ENCODE data around the gene ANKRD6. TPM values are rescaled to one million over a fixed set of nuclear protein-coding genes. Genes with fewer than 3 reads are reported as not detected.

Gene ANKRD6
- total RNA-seq, 1 experiment from 2014 or later, result 13.9 TPM

DNA sequence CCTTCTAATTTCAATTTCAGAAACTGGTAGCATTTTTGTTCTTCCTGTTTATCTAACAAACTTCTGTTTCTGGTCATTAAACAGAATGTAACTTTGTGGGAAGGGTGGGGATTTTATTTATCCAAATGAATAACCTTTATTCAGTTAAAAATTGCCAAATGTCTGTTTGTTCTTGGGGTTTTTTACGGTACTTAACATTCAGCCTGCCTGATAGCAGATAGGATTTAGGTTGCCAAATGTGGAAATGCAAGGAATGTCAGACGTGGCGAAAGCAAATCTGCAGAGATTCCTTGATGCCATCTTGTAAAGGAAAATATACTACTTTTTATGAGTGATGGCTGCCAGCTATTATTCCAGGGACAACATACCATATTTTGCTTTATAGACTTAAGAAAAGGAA lies 109.9 kb downstream of the ANKRD6 start (continued):
- TF ChIP-seq RELA (CRISPR knock-in tag; IDR thresholded peaks at IDR 0.05; ENCODE audit: borderline replicate concordance), result no peak
- TF ChIP-seq, protein P1, sequence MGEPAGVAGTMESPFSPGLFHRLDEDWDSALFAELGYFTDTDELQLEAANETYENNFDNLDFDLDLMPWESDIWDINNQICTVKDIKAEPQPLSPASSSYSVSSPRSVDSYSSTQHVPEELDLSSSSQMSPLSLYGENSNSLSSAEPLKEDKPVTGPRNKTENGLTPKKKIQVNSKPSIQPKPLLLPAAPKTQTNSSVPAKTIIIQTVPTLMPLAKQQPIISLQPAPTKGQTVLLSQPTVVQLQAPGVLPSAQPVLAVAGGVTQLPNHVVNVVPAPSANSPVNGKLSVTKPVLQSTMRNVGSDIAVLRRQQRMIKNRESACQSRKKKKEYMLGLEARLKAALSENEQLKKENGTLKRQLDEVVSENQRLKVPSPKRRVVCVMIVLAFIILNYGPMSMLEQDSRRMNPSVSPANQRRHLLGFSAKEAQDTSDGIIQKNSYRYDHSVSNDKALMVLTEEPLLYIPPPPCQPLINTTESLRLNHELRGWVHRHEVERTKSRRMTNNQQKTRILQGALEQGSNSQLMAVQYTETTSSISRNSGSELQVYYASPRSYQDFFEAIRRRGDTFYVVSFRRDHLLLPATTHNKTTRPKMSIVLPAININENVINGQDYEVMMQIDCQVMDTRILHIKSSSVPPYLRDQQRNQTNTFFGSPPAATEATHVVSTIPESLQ (CRISPR knock-in tag; IDR thresholded peaks at IDR 0.05), result no peak
- no peak for TF ChIP-seq IRF2 (CRISPR knock-in tag; IDR thresholded peaks at IDR 0.05; ENCODE audit: borderline replicate concordance, low read depth)
- TF ChIP-seq CREB1 (CRISPR knock-in tag; IDR thresholded peaks at IDR 0.05), result no peak
- no peak for TF ChIP-seq USF1 (CRISPR knock-in tag; IDR thresholded peaks at IDR 0.05)
- no peak for TF ChIP-seq ZNF232 (CRISPR knock-in tag; IDR thresholded peaks at IDR 0.05)
- TF ChIP-seq, protein P2, sequence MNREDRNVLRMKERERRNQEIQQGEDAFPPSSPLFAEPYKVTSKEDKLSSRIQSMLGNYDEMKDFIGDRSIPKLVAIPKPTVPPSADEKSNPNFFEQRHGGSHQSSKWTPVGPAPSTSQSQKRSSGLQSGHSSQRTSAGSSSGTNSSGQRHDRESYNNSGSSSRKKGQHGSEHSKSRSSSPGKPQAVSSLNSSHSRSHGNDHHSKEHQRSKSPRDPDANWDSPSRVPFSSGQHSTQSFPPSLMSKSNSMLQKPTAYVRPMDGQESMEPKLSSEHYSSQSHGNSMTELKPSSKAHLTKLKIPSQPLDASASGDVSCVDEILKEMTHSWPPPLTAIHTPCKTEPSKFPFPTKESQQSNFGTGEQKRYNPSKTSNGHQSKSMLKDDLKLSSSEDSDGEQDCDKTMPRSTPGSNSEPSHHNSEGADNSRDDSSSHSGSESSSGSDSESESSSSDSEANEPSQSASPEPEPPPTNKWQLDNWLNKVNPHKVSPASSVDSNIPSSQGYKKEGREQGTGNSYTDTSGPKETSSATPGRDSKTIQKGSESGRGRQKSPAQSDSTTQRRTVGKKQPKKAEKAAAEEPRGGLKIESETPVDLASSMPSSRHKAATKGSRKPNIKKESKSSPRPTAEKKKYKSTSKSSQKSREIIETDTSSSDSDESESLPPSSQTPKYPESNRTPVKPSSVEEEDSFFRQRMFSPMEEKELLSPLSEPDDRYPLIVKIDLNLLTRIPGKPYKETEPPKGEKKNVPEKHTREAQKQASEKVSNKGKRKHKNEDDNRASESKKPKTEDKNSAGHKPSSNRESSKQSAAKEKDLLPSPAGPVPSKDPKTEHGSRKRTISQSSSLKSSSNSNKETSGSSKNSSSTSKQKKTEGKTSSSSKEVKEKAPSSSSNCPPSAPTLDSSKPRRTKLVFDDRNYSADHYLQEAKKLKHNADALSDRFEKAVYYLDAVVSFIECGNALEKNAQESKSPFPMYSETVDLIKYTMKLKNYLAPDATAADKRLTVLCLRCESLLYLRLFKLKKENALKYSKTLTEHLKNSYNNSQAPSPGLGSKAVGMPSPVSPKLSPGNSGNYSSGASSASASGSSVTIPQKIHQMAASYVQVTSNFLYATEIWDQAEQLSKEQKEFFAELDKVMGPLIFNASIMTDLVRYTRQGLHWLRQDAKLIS (CRISPR knock-in tag; IDR thresholded peaks at IDR 0.05; ENCODE audit: borderline replicate concordance), result no peak
- TF ChIP-seq, protein P3, sequence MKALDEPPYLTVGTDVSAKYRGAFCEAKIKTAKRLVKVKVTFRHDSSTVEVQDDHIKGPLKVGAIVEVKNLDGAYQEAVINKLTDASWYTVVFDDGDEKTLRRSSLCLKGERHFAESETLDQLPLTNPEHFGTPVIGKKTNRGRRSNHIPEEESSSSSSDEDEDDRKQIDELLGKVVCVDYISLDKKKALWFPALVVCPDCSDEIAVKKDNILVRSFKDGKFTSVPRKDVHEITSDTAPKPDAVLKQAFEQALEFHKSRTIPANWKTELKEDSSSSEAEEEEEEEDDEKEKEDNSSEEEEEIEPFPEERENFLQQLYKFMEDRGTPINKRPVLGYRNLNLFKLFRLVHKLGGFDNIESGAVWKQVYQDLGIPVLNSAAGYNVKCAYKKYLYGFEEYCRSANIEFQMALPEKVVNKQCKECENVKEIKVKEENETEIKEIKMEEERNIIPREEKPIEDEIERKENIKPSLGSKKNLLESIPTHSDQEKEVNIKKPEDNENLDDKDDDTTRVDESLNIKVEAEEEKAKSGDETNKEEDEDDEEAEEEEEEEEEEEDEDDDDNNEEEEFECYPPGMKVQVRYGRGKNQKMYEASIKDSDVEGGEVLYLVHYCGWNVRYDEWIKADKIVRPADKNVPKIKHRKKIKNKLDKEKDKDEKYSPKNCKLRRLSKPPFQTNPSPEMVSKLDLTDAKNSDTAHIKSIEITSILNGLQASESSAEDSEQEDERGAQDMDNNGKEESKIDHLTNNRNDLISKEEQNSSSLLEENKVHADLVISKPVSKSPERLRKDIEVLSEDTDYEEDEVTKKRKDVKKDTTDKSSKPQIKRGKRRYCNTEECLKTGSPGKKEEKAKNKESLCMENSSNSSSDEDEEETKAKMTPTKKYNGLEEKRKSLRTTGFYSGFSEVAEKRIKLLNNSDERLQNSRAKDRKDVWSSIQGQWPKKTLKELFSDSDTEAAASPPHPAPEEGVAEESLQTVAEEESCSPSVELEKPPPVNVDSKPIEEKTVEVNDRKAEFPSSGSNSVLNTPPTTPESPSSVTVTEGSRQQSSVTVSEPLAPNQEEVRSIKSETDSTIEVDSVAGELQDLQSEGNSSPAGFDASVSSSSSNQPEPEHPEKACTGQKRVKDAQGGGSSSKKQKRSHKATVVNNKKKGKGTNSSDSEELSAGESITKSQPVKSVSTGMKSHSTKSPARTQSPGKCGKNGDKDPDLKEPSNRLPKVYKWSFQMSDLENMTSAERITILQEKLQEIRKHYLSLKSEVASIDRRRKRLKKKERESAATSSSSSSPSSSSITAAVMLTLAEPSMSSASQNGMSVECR (CRISPR knock-in tag; IDR thresholded peaks at IDR 0.05; ENCODE audit: borderline replicate concordance), result no peak

- Mint-ChIP-seq H3K4me1 (0 out of 2 replicates have a peak, but pooled peaks cover 5% of the 10 kb centered on the region), H3K9me3 (no peaks in the 10 kb centered on the region), H3K36me3 (no peaks in the 10 kb centered on the region), H3K4me3 (no peak overlapping the region), H3K27ac (no peak overlapping the region), H3K27me3 (ENCODE audit: low read depth) (no peaks in the 10 kb centered on the region)
- ChIA-PET POLR2A (no interaction called here), CTCF (interaction anchor here (0.6 kb wide), 1 partner anchor 57 kb away, joined by 3 read pairs; no protein-coding TSS in a partner anchor)
- peak; percentile 72 for ATAC-seq
- peak; percentile 32 for DNase-seq (ENCODE audit: low spot score)
- TF ChIP-seq ATF3 (CRISPR knock-in tag; conservative IDR thresholded peaks at IDR 0.05) (no peak), E2F4 (CRISPR knock-in tag; IDR thresholded peaks at IDR 0.05; ENCODE audit: borderline replicate concordance, low read depth) (no peak), OVOL2 (CRISPR knock-in tag; IDR thresholded peaks at IDR 0.05; ENCODE audit: borderline replicate concordance) (no peak), ZNF671 (CRISPR knock-in tag; IDR thresholded peaks at IDR 0.05) (no peak), NFYB (CRISPR knock-in tag; conservative IDR thresholded peaks at IDR 0.05; ENCODE audit: low read depth) (no peak), GRHL2 (CRISPR knock-in tag; IDR thresholded peaks at IDR 0.05; ENCODE audit: insufficient replicate concordance, severe bottlenecking) (no peak), ZBTB21 (CRISPR knock-in tag; IDR thresholded peaks at IDR 0.05; ENCODE audit: borderline replicate concordance) (no peak)
- TF ChIP-seq, protein P4, sequence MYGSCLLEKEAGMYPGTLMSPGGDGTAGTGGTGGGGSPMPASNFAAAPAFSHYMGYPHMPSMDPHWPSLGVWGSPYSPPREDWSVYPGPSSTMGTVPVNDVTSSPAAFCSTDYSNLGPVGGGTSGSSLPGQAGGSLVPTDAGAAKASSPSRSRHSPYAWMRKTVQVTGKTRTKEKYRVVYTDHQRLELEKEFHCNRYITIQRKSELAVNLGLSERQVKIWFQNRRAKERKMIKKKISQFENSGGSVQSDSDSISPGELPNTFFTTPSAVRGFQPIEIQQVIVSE (CRISPR knock-in tag; IDR thresholded peaks at IDR 0.05; ENCODE audit: borderline replicate concordance), result no peak
- TF ChIP-seq, protein P5, sequence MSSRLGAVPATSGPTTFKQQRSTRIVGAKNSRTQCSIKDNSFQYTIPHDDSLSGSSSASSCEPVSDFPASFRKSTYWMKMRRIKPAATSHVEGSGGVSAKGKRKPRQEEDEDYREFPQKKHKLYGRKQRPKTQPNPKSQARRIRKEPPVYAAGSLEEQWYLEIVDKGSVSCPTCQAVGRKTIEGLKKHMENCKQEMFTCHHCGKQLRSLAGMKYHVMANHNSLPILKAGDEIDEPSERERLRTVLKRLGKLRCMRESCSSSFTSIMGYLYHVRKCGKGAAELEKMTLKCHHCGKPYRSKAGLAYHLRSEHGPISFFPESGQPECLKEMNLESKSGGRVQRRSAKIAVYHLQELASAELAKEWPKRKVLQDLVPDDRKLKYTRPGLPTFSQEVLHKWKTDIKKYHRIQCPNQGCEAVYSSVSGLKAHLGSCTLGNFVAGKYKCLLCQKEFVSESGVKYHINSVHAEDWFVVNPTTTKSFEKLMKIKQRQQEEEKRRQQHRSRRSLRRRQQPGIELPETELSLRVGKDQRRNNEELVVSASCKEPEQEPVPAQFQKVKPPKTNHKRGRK (CRISPR knock-in tag; IDR thresholded peaks at IDR 0.05; ENCODE audit: borderline replicate concordance), result no peak
- TF ChIP-seq, protein P6, sequence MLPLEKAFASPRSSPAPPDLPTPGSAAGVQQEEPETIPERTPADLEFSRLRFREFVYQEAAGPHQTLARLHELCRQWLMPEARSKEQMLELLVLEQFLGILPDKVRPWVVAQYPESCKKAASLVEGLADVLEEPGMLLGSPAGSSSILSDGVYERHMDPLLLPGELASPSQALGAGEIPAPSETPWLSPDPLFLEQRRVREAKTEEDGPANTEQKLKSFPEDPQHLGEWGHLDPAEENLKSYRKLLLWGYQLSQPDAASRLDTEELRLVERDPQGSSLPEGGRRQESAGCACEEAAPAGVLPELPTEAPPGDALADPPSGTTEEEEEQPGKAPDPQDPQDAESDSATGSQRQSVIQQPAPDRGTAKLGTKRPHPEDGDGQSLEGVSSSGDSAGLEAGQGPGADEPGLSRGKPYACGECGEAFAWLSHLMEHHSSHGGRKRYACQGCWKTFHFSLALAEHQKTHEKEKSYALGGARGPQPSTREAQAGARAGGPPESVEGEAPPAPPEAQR (CRISPR knock-in tag; IDR thresholded peaks at IDR 0.05), result no peak
Observed at GRCh38 chr6:89547281-89547680, 114.3 kb downstream of the ANKRD6 start.
